H1 (cell line): Measurements from ENCODE around the gene RIPK4. TPM values are rescaled to one million over a fixed set of nuclear protein-coding genes. Genes with fewer than 3 reads are reported as not detected.

Experiments used
- CTCF ChIA-PET: fragments of 300-600 bp; sonication (Branson Sonifier 250); formaldehyde crosslinking; loops from one replicate; lab custom pipeline; 2021; ENCODE audit not compliant: partially characterized antibody; lab: Charles Lee
- POLR2A ChIA-PET: fragments of 300-600 bp; sonication (Branson Sonifier 250); formaldehyde crosslinking; loops from one replicate; lab custom pipeline; 2021; ENCODE audit warnings: inconsistent platforms; ENCODE audit not compliant: partially characterized antibody; lab: Charles Lee
- DNase-seq, 2 experiments: peaks; one replicate each; pipeline versions ENCODE4 v3.0.0 to v3.0.0-alpha.2; 2010 to 2022; ENCODE audit warnings: low spot score in 2 of 2, low read depth in 1 of 2, mixed read lengths in 1 of 2
- FAIRE-seq: peaks from 2 replicates; lab custom pipeline; 2011; peaks lifted over from hg19 to GRCh38; lab: Jason Lieb, UNC
- H2AFZ ChIP-seq: 2 replicates; pipeline ENCODE4 v1.8.1; 2012; ENCODE audit warnings: low read length, inconsistent platforms
- H2AK5ac ChIP-seq: 2 replicates; pipeline ENCODE4 v1.6.1; 2013; ENCODE audit warnings: low read depth, low read length
- H2BK120ac ChIP-seq: replicated peaks from 2 replicates; pipeline ENCODE3; 2013; ENCODE audit warnings: low read depth, low read length, inconsistent platforms
- H2BK12ac ChIP-seq: 2 replicates; pipeline ENCODE4 v1.6.1; 2013; ENCODE audit warnings: low read depth, low read length
- H2BK15ac ChIP-seq: 2 replicates; pipeline ENCODE4 v1.6.1; 2013; ENCODE audit warnings: low read length
- H2BK20ac ChIP-seq: 2 replicates; pipeline ENCODE4 v1.6.1; 2013; ENCODE audit warnings: low read length
- H2BK5ac ChIP-seq: 2 replicates; pipeline ENCODE4 v1.6.1; 2013; ENCODE audit warnings: low read depth, low read length
- H3K14ac ChIP-seq: 2 replicates; pipeline ENCODE4 v1.6.1; 2013; ENCODE audit warnings: inconsistent platforms; ENCODE audit not compliant: insufficient read length
- H3K18ac ChIP-seq: 2 replicates; pipeline ENCODE4 v1.6.1; 2013; ENCODE audit warnings: low read length; ENCODE audit errors: extremely low read depth
- H3K23ac ChIP-seq: 2 replicates; pipeline ENCODE4 v1.6.1; 2013; ENCODE audit warnings: inconsistent platforms; ENCODE audit not compliant: insufficient read length
- H3K23me2 ChIP-seq: 2 replicates; pipeline ENCODE4 v1.6.1; 2013; ENCODE audit warnings: low read depth, low read length
- H3K27ac ChIP-seq: 2 replicates; pipeline ENCODE4 v1.6.1; 2011; ENCODE audit warnings: low read depth, low read length, inconsistent platforms
- H3K27me3 ChIP-seq, 4 experiments: replicated peaks in 1 of 4; 1 replicate in 1 of 4; 2 replicates in 3 of 4; pipeline versions ENCODE4 v1.6.1 to v1.8.1; 2011 to 2013; ENCODE audit warnings: low read length in 3 of 4, mild to moderate bottlenecking in 3 of 4, inconsistent platforms in 2 of 4, mixed read lengths in 2 of 4, moderate library complexity in 1 of 4; ENCODE audit not compliant: control insufficient read depth in 3 of 4, insufficient read depth in 3 of 4; ENCODE audit errors: extremely low read depth in 1 of 4
- H3K36me3 ChIP-seq, 4 experiments: 2 replicates each; pipeline versions ENCODE4 v1.6.1 to v1.8.1; 2011 to 2013; ENCODE audit warnings: mild to moderate bottlenecking in 4 of 4, low read length in 3 of 4, moderate library complexity in 2 of 4, control low read depth in 1 of 4, inconsistent platforms in 1 of 4; ENCODE audit not compliant: insufficient read depth in 4 of 4, control insufficient read depth in 2 of 4
- H3K4ac ChIP-seq: replicated peaks from 2 replicates; pipeline ENCODE3; 2013; ENCODE audit warnings: low read length, low read depth, mixed read lengths, inconsistent platforms; ENCODE audit not compliant: insufficient read length
- H3K4me1 ChIP-seq, 4 experiments: replicated peaks in 1 of 4; 1 replicate in 1 of 4; 2 replicates in 3 of 4; pipeline versions ENCODE4 v1.6.1 to v1.8.1; 2011 to 2013; ENCODE audit warnings: low read length in 3 of 4, inconsistent platforms in 2 of 4, mixed read lengths in 1 of 4; ENCODE audit not compliant: insufficient read depth in 4 of 4, control insufficient read depth in 3 of 4
- H3K4me2 ChIP-seq, 2 experiments: 2 replicates each; pipeline versions ENCODE4 v1.6.1 to v1.8.1; 2011 to 2013; ENCODE audit warnings: low read depth in 2 of 2, low read length in 2 of 2, control low read depth in 1 of 2, inconsistent platforms in 1 of 2, mild to moderate bottlenecking in 1 of 2; ENCODE audit not compliant: insufficient read depth in 1 of 2
- H3K4me3 ChIP-seq, 4 experiments: fragments of 200-600, 300-600 bp in 1 of 4; sonication (generic), shearing (Covaris generic), sonication (Bioruptor Twin) in 1 of 4; 2 replicates each; pipeline versions ENCODE4 v1.5.1 to v1.8.1; 2011 to 2016; ENCODE audit warnings: low read length in 4 of 4, low read depth in 3 of 4, control low read depth in 2 of 4, inconsistent platforms in 2 of 4, mild to moderate bottlenecking in 2 of 4, mixed read lengths in 1 of 4, moderate library complexity in 1 of 4; ENCODE audit not compliant: insufficient read depth in 2 of 4; ENCODE audit errors: extremely low read depth in 1 of 4
- H3K56ac ChIP-seq: replicated peaks from 2 replicates; pipeline ENCODE3; 2013; ENCODE audit warnings: low read depth, mild to moderate bottlenecking, mixed read lengths, low read length, inconsistent platforms; ENCODE audit not compliant: insufficient read length
- H3K79me1 ChIP-seq: 2 replicates; pipeline ENCODE4 v1.6.1; 2013; ENCODE audit warnings: low read depth, low read length, control low read depth
- H3K79me2 ChIP-seq, 2 experiments: 2 replicates each; pipeline versions ENCODE4 v1.6.1 to v1.8.1; 2012 to 2013; ENCODE audit warnings: low read length in 2 of 2, mild to moderate bottlenecking in 2 of 2, inconsistent platforms in 1 of 2; ENCODE audit not compliant: insufficient read depth in 2 of 2, control insufficient read depth in 1 of 2
- H3K9ac ChIP-seq, 4 experiments: replicated peaks in 1 of 4; 1 replicate in 1 of 4; 2 replicates in 3 of 4; pipeline versions ENCODE4 v1.6.1 to v1.8.1; 2011 to 2013; ENCODE audit warnings: low read depth in 3 of 4, low read length in 3 of 4, control low read depth in 2 of 4, mild to moderate bottlenecking in 2 of 4, moderate library complexity in 2 of 4, inconsistent platforms in 1 of 4; ENCODE audit errors: extremely low read depth in 1 of 4
- H3K9me3 ChIP-seq, 2 experiments: 2 replicates each; pipeline versions ENCODE4 v1.6.1 to v1.8.1; 2012 to 2013; ENCODE audit warnings: mild to moderate bottlenecking in 2 of 2, moderate library complexity in 2 of 2, control low read depth in 1 of 2, inconsistent platforms in 1 of 2, low read depth in 1 of 2, low read length in 1 of 2, mixed read lengths in 1 of 2; ENCODE audit not compliant: insufficient read depth in 2 of 2
- H4K20me1 ChIP-seq, 2 experiments: replicated peaks in 1 of 2; 2 replicates each; pipeline versions ENCODE3 to v1.8.1; 2011 to 2013; ENCODE audit warnings: inconsistent platforms in 2 of 2, low read length in 2 of 2, mild to moderate bottlenecking in 1 of 2; ENCODE audit not compliant: insufficient read depth in 2 of 2, control insufficient read depth in 1 of 2
- H4K5ac ChIP-seq: 2 replicates; pipeline ENCODE4 v1.6.1; 2013; ENCODE audit warnings: low read length, low read depth, mixed read lengths, inconsistent platforms; ENCODE audit not compliant: insufficient read length
- H4K8ac ChIP-seq: 2 replicates; pipeline ENCODE4 v1.8.0; 2013; ENCODE audit warnings: mild to moderate bottlenecking, moderate library complexity, low read length, inconsistent platforms; ENCODE audit not compliant: insufficient read depth; ENCODE audit errors: extremely low read depth
- H4K91ac ChIP-seq: replicated peaks from 2 replicates; pipeline ENCODE3; 2013; ENCODE audit warnings: low read length, mixed read lengths, inconsistent platforms; ENCODE audit not compliant: insufficient read length
- BACH1 ChIP-seq: IDR thresholded peaks from 2 replicates; pipeline ENCODE4 v1.6.1; 2012; ENCODE audit warnings: low read length, improper control_type of control experiment
- CHD1 ChIP-seq: IDR thresholded peaks from 2 replicates; pipeline ENCODE4 v1.6.1; 2012; ENCODE audit warnings: low read depth, low read length, improper control_type of control experiment
- CTBP2 ChIP-seq: IDR thresholded peaks from 2 replicates; pipeline ENCODE4 v1.7.0; 2011; ENCODE audit warnings: borderline replicate concordance, mild to moderate bottlenecking, moderate library complexity, mixed read lengths, low read length; ENCODE audit not compliant: insufficient read depth, insufficient read length
- EZH2 ChIP-seq: fragments of 200-600 bp; sonication (generic); IDR thresholded peaks from 2 replicates; pipeline ENCODE4 v1.7.1; 2012; ENCODE audit warnings: low read depth, mild to moderate bottlenecking, moderate library complexity, low read length, inconsistent platforms; ENCODE audit not compliant: severe bottlenecking
- RNF2 ChIP-seq: fragments of 200-900, 300-1000 bp; sonication (generic); IDR thresholded peaks from 2 replicates; pipeline ENCODE4 v1.7.1; 2016; ENCODE audit warnings: borderline replicate concordance, low read depth, mild to moderate bottlenecking, antibody characterized with exemption, low read length; ENCODE audit not compliant: poor library complexity, severe bottlenecking; ENCODE audit errors: missing control alignments
- SAP30 ChIP-seq: fragments of 300-600 bp; sonication (generic); IDR thresholded peaks from 2 replicates; pipeline ENCODE4 v1.7.1; 2012; ENCODE audit warnings: low read length, moderate library complexity, mild to moderate bottlenecking, inconsistent platforms; ENCODE audit not compliant: insufficient read depth, insufficient replicate concordance
- SRF ChIP-seq: IDR thresholded peaks from 2 replicates; pipeline ENCODE4 v1.6.1; 2011; ENCODE audit warnings: mild to moderate bottlenecking, low read depth, low read length, moderate library complexity
- WGBS, 2 experiments: shearing (Covaris generic) in 1 of 2; methylation state at CpG; one replicate each; pipeline versions ENCODE4 v1.1.6 to v1.1.7; 2013 to 2015; ENCODE audit warnings: low lambda C conversion rate in 2 of 2, mixed read lengths in 2 of 2, inconsistent platforms in 1 of 2, low coverage in 1 of 2, missing lambda C conversion rate in 1 of 2; ENCODE audit not compliant: insufficient replicate concordance in 2 of 2, insufficient coverage in 1 of 2, insufficient read length in 1 of 2; ENCODE audit errors: extremely low coverage in 1 of 2, missing lambda C conversion rate in 1 of 2; 5-methylcytosine and 5-hydroxymethylcytosine counted together
- polyA plus RNA-seq, 7 experiments: library from polyadenylated mRNA; depleted of rRNA in 3 of 7; stranded (reverse) in 5 of 7; unstranded in 2 of 7; fragments of >200 nt in 5 of 7; fragments of 200-250 nt in 2 of 7; gene quantifications; 1 replicate in 5 of 7; 2 replicates in 1 of 7; 4 replicates in 1 of 7; pipeline versions ENCODE4 v1.2.1 to v1.2.3, GENCODE V29; 2011 to 2013; ENCODE audit warnings: missing spikeins in 2 of 7, mixed read lengths in 2 of 7
- total RNA-seq: library from RNA; stranded (reverse); fragmentation: NEBNext Ultra II Directional; extraction: Animal tissue kit (Norgen Biotek cat#: 25700); gene quantifications from 2 replicates; pipeline ENCODE4 v1.2.1, GENCODE V29; 2021

RIPK4 gene
- total and polyA plus RNA-seq, 2 of the 8 experiments (the other 6 are each of a cell fraction or from before 2014, with no cell fraction given), result 2.7 to 5.6 TPM

DNA sequence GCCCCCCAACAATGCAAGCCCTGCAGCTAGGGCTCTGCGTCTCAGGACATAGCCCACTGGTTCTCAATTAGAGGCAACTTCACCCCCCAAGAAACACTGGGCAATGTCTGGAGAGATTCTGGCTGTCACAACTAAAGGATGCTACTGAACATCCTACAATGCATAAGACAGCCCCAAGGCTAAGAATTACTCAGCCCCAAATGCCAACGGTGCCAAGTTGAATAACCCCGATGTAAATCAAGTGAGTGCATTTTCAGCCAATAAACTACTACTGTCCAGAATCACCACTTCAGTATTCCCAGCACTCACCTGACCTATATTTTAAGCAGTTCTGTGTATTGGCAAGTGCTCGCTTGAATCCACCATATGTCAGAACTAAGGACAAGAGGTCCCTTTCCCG lies 6.9 kb downstream of the RIPK4 start:
- Histone ChIP-seq H3K14ac (no peak overlapping the region), H2BK15ac (0 out of 2 replicates have a peak overlapping the region, but pooled peaks have one; percentile 61), H4K20me1 (peaks cover 2 to 10% of the 10 kb centered on the region in 2 experiments), H2BK20ac (0 out of 2 replicates have a peak overlapping the region, but pooled peaks have one; percentile 48), H2AFZ (no peak overlapping the region), H3K79me1 (peaks cover 3% of the 10 kb centered on the region; the same call in 1 of the 2 replicates), H4K8ac (no peak overlapping the region), H2BK12ac (peak overlapping the region; percentile 69; the same call in 1 of the 2 replicates), H2BK120ac (no peak overlapping the region), H3K23me2 (peaks cover 17% of the 10 kb centered on the region), H3K4ac (no peak overlapping the region), H3K9ac (no peak overlapping the region), H2BK5ac (peak overlapping the region; percentile 21; the same call in 1 of the 2 replicates), H3K79me2 (peaks cover 0 to 32% of the 10 kb centered on the region in 2 experiments; a peak in 3 of 4 replicates), H4K5ac (no peak overlapping the region), H3K4me1 (peaks cover 22 to 45% (median 35%) of the 10 kb centered on the region in 4 experiments), H3K18ac (no peak overlapping the region), H3K4me2 (no peak overlapping the region), H3K4me3 (no peak overlapping the region), H3K27ac (no peak overlapping the region), H3K56ac (no peak overlapping the region), H3K27me3 (peaks cover 9 to 38% (median 30%) of the 10 kb centered on the region in 4 experiments), H2AK5ac (0 out of 2 replicates have a peak overlapping the region, but pooled peaks have one; percentile 9), H4K91ac (no peak overlapping the region), H3K9me3 (no peaks in the 10 kb centered on the region), H3K36me3 (peaks cover 0 to 3% (median 0%) of the 10 kb centered on the region in 4 experiments; a peak in 2 of 8 replicates), H3K23ac (no peak overlapping the region)
- ChIA-PET POLR2A (interaction anchor here (1.3 to 1.6 kb wide), 2 partner anchors 10 to 139 kb away, joined by 3 to 5 read pairs; no protein-coding TSS in a partner anchor), CTCF (interaction anchor here (1.0 to 9.1 kb wide), 5 partner anchors 8 to 148 kb away, joined by 4 to 71 read pairs (median 6); no protein-coding TSS in a partner anchor)
- 85% methylated on average over 5 of the region's 5 CpGs; no CpG with 5 or more reads in 1 of the 2 experiments for WGBS, 2 experiments
- FAIRE-seq, result no peak
- DNase-seq, result no peak
- TF ChIP-seq BACH1 (no peak), EZH2 (no peak), SAP30 (no peak), CTBP2 (no peak), SRF (no peak), CHD1 (no peak), RNF2 (no peak)
